OCI-LY1 (cell line): ENCODE data around the gene XPR1.

Source experiments
- H2AFZ ChIP-seq: fragments of 200-600 bp; sonication (generic), shearing (Covaris generic); 2 replicates; pipeline ENCODE4 v1.6.0; 2014; ENCODE audit warnings: antibody characterized with exemption, mild to moderate bottlenecking, low read length
- H3F3A ChIP-seq: fragments of 200-600 bp; sonication (generic), shearing (Covaris generic); 2 replicates; pipeline ENCODE4 v1.6.0; 2014; ENCODE audit warnings: mild to moderate bottlenecking, antibody characterized with exemption, low read length, moderate library complexity; ENCODE audit not compliant: insufficient read depth
- H3K27ac ChIP-seq: fragments of 200-600 bp; sonication (generic); 2 replicates; pipeline ENCODE4 v1.5.1; 2014; ENCODE audit warnings: low read length, mixed run types, mild to moderate bottlenecking, low read depth; ENCODE audit not compliant: poor library complexity, severe bottlenecking
- H3K27me3 ChIP-seq: fragments of 200-600 bp; sonication (generic); 2 replicates; pipeline ENCODE4 v1.6.0; 2014; ENCODE audit warnings: antibody characterized with exemption, mild to moderate bottlenecking, low read length, moderate library complexity; ENCODE audit not compliant: insufficient read depth
- H3K36me3 ChIP-seq: fragments of 200-600 bp; sonication (generic); 2 replicates; pipeline ENCODE4 v1.6.1; 2014; ENCODE audit warnings: mild to moderate bottlenecking, antibody characterized with exemption, low read length, moderate library complexity, mixed read lengths; ENCODE audit not compliant: insufficient read depth
- H3K4me1 ChIP-seq: fragments of 200-600 bp; sonication (generic); 2 replicates; pipeline ENCODE4 v1.5.1; 2014; ENCODE audit warnings: mild to moderate bottlenecking, low read length, moderate library complexity; ENCODE audit not compliant: insufficient read depth, severe bottlenecking
- H3K4me2 ChIP-seq: fragments of 200-600 bp; sonication (generic), shearing (Covaris generic); 2 replicates; pipeline ENCODE4 v1.6.1; 2014; ENCODE audit warnings: low read length
- H3K4me3 ChIP-seq: fragments of 200-600 bp; sonication (generic); 2 replicates; pipeline ENCODE4 v1.5.1; 2014; ENCODE audit warnings: low read length, low read depth, mild to moderate bottlenecking, mixed read lengths; ENCODE audit not compliant: poor library complexity, severe bottlenecking
- H3K79me2 ChIP-seq: fragments of 200-600 bp; shearing (Covaris generic); 2 replicates; pipeline ENCODE4 v1.6.1; 2016; ENCODE audit warnings: mixed run types, low read length, mixed read lengths; ENCODE audit not compliant: insufficient read depth
- H3K9ac ChIP-seq: fragments of 200-600 bp; sonication (generic), shearing (Covaris generic); 2 replicates; pipeline ENCODE4 v1.6.1; 2014; ENCODE audit warnings: mild to moderate bottlenecking, low read length, mixed read lengths
- H3K9me2 ChIP-seq: fragments of 200-600 bp; sonication (generic), shearing (Covaris generic); 2 replicates; pipeline ENCODE4 v1.6.1; 2014; ENCODE audit warnings: low read depth, mild to moderate bottlenecking, low read length, mixed read lengths
- H3K9me3 ChIP-seq: fragments of 200-600 bp; shearing (Covaris generic); 2 replicates; pipeline ENCODE4 v1.6.1; 2014; ENCODE audit warnings: low read length, mixed read lengths
- H4K20me1 ChIP-seq: fragments of 200-600 bp; sonication (generic), shearing (Covaris generic); 2 replicates; pipeline ENCODE4 v1.6.0; 2016; ENCODE audit warnings: mild to moderate bottlenecking, low read length; ENCODE audit not compliant: insufficient read depth
- EZH2 ChIP-seq: fragments of 200-600 bp; sonication (generic), shearing (Covaris generic); IDR thresholded peaks from 2 replicates; pipeline ENCODE4 v1.8.0; 2017; ENCODE audit warnings: borderline replicate concordance, mixed run types, mild to moderate bottlenecking, antibody characterized with exemption, low read length, moderate library complexity, mixed read lengths
- TF ChIP-seq, protein P1 (sequence below): fragments of 200-600 bp; sonication (generic), shearing (Covaris generic); IDR thresholded peaks from 2 replicates; pipeline ENCODE4 v1.5.1; 2017; ENCODE audit warnings: mild to moderate bottlenecking, antibody characterized with exemption, low read length, moderate library complexity, mixed read lengths

Gene XPR1

DNA sequence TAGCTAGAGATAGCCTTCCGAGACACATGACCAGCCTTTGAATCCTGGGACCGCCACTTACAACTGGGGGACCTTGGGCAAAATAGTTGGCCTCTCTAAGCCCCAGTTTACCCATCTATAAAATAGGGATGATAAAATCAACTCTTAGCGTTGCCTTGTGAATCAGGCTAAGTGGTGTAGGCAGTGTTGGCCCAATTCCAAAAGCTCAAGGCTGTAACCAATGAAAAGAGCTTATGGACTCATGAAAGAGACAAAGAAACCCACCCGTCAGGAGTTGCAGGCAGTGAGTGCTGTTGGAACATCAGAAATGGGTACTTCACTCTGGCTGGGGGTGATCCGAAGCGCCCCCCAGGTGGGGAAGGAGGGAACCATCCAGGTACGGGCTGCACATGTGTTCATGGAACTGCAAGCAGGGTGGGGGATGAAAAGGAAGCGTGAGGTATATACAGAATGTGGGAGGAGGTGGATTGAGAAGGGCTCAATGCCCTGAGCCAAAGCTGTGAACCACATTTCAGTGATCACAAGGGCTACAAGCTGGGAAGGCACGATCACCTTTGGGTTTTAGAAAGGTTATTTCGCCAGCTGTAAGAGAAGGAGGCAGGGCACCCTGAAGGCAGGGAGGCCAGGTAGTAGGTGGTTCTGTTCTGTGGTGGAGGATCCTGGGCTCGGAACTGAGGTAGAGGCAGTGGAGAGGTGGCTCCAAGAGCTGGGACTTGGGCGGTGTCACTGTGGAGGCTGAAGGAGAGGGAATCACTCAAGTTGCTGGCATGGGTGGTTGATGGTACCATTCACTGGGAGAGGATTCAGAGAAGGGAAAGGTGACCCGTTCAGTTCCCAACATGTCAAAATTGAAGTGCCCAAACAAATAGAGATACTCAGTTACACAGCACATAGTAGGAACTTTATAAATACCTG lies 269.5 kb downstream of the XPR1 start:
- Histone ChIP-seq H3K4me1 (no peaks in the 10 kb centered on the region), H3K27me3 (no peaks in the 10 kb centered on the region), H2AFZ (no peak overlapping the region), H3K9me3 (no peaks in the 10 kb centered on the region), H3K4me2 (no peak overlapping the region), H3K79me2 (no peaks in the 10 kb centered on the region), H3K36me3 (no peaks in the 10 kb centered on the region), H3K4me3 (no peak overlapping the region), H3K9me2 (no peaks in the 10 kb centered on the region), H4K20me1 (no peaks in the 10 kb centered on the region), H3K9ac (no peak overlapping the region), H3F3A (no peaks in the 10 kb centered on the region), H3K27ac (no peak overlapping the region)
- TF ChIP-seq, protein P1, sequence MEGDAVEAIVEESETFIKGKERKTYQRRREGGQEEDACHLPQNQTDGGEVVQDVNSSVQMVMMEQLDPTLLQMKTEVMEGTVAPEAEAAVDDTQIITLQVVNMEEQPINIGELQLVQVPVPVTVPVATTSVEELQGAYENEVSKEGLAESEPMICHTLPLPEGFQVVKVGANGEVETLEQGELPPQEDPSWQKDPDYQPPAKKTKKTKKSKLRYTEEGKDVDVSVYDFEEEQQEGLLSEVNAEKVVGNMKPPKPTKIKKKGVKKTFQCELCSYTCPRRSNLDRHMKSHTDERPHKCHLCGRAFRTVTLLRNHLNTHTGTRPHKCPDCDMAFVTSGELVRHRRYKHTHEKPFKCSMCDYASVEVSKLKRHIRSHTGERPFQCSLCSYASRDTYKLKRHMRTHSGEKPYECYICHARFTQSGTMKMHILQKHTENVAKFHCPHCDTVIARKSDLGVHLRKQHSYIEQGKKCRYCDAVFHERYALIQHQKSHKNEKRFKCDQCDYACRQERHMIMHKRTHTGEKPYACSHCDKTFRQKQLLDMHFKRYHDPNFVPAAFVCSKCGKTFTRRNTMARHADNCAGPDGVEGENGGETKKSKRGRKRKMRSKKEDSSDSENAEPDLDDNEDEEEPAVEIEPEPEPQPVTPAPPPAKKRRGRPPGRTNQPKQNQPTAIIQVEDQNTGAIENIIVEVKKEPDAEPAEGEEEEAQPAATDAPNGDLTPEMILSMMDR, result no peak
- TF ChIP-seq EZH2, result no peak

DNA sequence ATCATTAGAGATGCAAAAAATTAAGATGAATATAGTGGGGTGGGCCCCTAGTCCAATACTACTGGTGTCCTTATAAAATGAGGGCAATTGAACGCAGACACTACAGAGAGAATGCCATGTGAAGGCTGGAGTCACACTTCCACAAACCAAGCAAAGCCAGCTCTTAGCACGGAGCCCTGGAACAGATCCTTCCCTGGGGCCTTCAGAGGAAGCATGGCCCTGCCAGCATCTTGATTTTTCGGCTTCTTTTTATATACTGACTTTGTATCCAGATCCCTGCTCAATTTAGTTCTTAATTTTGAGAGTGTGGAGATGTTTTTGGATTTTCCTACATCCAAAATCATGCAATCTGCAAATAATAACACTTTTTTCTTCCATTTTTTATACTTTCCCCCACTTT lies 270.7 kb downstream of the XPR1 start:
- Histone ChIP-seq H3K27me3 (no peaks in the 10 kb centered on the region), H3K9me2 (no peaks in the 10 kb centered on the region), H3K9me3 (no peaks in the 10 kb centered on the region), H3K27ac (no peak overlapping the region), H3K36me3 (no peaks in the 10 kb centered on the region), H3K9ac (no peak overlapping the region), H3K79me2 (no peaks in the 10 kb centered on the region), H3K4me2 (no peak overlapping the region), H2AFZ (no peak overlapping the region), H3F3A (no peaks in the 10 kb centered on the region), H3K4me3 (no peak overlapping the region), H4K20me1 (no peaks in the 10 kb centered on the region), H3K4me1 (no peaks in the 10 kb centered on the region)
- TF ChIP-seq, protein P1, result no peak
- no peak for TF ChIP-seq EZH2

DNA sequence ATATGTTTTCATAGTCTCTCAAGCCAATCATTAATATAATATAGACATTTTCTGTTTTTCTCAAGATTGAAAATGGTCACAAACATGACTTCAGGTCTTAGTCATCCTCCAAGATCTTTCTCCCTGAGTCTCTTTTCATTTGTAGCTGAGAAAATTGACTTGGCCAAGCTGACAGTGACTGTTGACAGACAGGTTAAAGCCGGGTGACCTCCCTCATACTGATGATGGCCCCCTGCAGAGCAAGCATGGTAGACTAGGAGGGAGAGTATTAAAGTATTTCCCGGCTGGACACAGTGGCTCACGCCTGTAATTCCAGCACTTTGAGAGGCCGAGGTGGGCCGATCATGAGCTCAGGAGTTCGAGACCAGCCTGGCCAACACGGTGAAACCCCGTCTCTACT lies 274.1 kb downstream of the XPR1 start:
- H3K27ac ChIP-seq, result no peak overlapping the region

More for the DNA sequence above, 274.1 kb downstream of the XPR1 start:
- H3K9ac ChIP-seq, result no peak overlapping the region
- H3K9me3 ChIP-seq, result no peaks in the 10 kb centered on the region
- H4K20me1 ChIP-seq, result no peaks in the 10 kb centered on the region
- no peaks in the 10 kb centered on the region for H3K79me2 ChIP-seq
- H3K4me1 ChIP-seq, result no peaks in the 10 kb centered on the region
- no peaks in the 10 kb centered on the region for H3F3A ChIP-seq
- no peaks in the 10 kb centered on the region for H3K36me3 ChIP-seq
- H3K27me3 ChIP-seq, result no peaks in the 10 kb centered on the region
- TF ChIP-seq EZH2, result no peak
- TF ChIP-seq, protein P1, result no peak
- no peak overlapping the region for H2AFZ ChIP-seq
- no peaks in the 10 kb centered on the region for H3K9me2 ChIP-seq
- H3K4me3 ChIP-seq, result no peak overlapping the region
- no peak overlapping the region for H3K4me2 ChIP-seq
